Activated CD4-positive, alpha-beta memory T cell treated with anti-CD3 and anti-CD28 coated beads, Interleukin-2, amount 10 ng/mL, durations not matched to agents 7 days and 5 days (primary cell): ENCODE data around the gene ZYG11B. TPM values are rescaled to one million over a fixed set of nuclear protein-coding genes. Genes with fewer than 3 reads are reported as not detected.
A peak's percentile ranks its signal among the peaks of the same experiment; 100 is the strongest.
"Not testable (repeated sequence)": the region's sequence is repeated elsewhere in the genome, so short reads cannot be mapped to it uniquely, and the experiment has no call there.

Source experiments
- CTCF ChIA-PET: fragments of 350-600 bp; sonication (Branson Sonifier 250); formaldehyde crosslinking; loops from one replicate; lab custom pipeline; 2021; ENCODE audit warnings: antibody characterized with exemption, inconsistent platforms; lab: Charles Lee
- POLR2A ChIA-PET: fragments of 350-600 bp; sonication (Branson Sonifier 250); formaldehyde crosslinking; loops from one replicate; lab custom pipeline; 2021; ENCODE audit warnings: antibody characterized with exemption; lab: Charles Lee
- DNase-seq: peaks from one replicate; pipeline ENCODE4 v3.0.0-alpha.2; 2020
- H3K27ac Mint-ChIP-seq: one replicate; pipeline ENCODE4 v1.8.0; 2021; ENCODE audit warnings: mild to moderate bottlenecking, mixed read lengths
- H3K27me3 Mint-ChIP-seq: one replicate; pipeline ENCODE4 v1.8.0; 2021; ENCODE audit warnings: mixed read lengths
- H3K36me3 Mint-ChIP-seq: one replicate; pipeline ENCODE4 v1.8.0; 2021; ENCODE audit warnings: low read depth, mixed read lengths
- H3K4me1 Mint-ChIP-seq: one replicate; pipeline ENCODE4 v1.8.0; 2021; ENCODE audit warnings: mixed read lengths
- H3K4me3 Mint-ChIP-seq: one replicate; pipeline ENCODE4 v1.8.0; 2021; ENCODE audit warnings: mild to moderate bottlenecking, mixed read lengths
- H3K9me3 Mint-ChIP-seq: one replicate; pipeline ENCODE4 v1.8.0; 2021; ENCODE audit warnings: mixed read lengths
- total RNA-seq, 2 experiments: library from RNA; stranded (reverse); gene quantifications; one replicate each; pipeline ENCODE4 v1.2.3, GENCODE V29; 2021

ZYG11B gene
- total RNA-seq, 2 experiments from 2014 or later, result 12.7 to 12.8 TPM

DNA sequence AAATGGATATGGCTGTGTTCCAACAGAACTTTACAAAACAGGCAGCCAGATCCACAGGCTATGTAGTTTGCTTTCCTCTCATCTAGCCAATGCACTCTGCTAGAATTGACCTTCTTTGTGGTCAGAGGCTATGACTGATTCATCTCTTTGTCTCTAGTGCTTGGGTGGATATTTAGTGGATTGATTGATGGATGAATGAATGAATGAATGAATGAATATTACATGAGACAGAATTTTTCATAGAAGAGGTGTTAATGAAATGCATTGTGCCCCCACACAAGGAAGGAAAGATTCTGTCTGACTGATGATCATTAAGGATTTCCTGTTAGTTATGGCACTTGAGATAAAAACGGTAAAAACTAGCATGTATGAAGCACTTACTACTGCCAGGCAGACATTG lies 65.8 kb downstream of the ZYG11B start:
- Mint-ChIP-seq H3K36me3 (peaks cover 5% of the 10 kb centered on the region), H3K27me3 (no peaks in the 10 kb centered on the region), H3K4me3 (no peak overlapping the region), H3K9me3 (no peaks in the 10 kb centered on the region), H3K4me1 (no peaks in the 10 kb centered on the region), H3K27ac (no peak overlapping the region)
- ChIA-PET CTCF (no interaction called here), POLR2A (no interaction called here)
- no peak for DNase-seq

GRCh38 chr1:52793717-52794116 lies 67.5 kb downstream of the ZYG11B start:
- H3K27me3 Mint-ChIP-seq, H3K4me3 Mint-ChIP-seq, DNase-seq, H3K27ac Mint-ChIP-seq, H3K36me3 Mint-ChIP-seq, H3K9me3 Mint-ChIP-seq, CTCF ChIA-PET, POLR2A ChIA-PET, H3K4me1 Mint-ChIP-seq: not testable (repeated sequence)

GRCh38 chr1:52795464-52795863 lies 69.2 kb downstream of the ZYG11B start:
- H3K27me3 Mint-ChIP-seq, result no peaks in the 10 kb centered on the region
- H3K4me1 Mint-ChIP-seq, result no peaks in the 10 kb centered on the region
- H3K4me3 Mint-ChIP-seq, result no peak overlapping the region
- H3K36me3 Mint-ChIP-seq, result peaks cover 2% of the 10 kb centered on the region
- H3K27ac Mint-ChIP-seq, result no peak overlapping the region
- POLR2A ChIA-PET, result no interaction called here
- no peaks in the 10 kb centered on the region for H3K9me3 Mint-ChIP-seq
- CTCF ChIA-PET, result no interaction called here
- no peak for DNase-seq

DNA sequence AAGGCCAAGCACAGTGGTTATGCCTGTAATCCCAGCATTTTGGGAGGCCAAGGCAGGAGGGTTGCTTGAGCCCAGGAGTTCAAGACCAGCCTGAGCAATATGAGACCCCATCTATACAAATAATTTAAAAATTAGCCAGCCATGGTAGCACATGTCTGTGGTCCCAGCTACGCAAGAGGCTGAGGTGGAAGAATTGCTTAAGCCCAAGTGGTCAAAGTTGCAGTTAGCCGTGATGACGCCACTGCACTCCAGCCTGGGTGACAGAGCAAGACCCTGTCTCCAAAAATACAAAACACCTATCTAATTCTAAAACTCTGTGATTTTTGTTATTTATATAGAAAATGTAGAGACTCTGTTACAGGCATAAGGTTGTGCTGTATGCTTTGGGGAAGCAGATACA lies 72.1 kb downstream of the ZYG11B start:
- ChIA-PET POLR2A (no interaction called here), CTCF (no interaction called here)
- Mint-ChIP-seq H3K9me3 (no peaks in the 10 kb centered on the region), H3K4me3 (no peak overlapping the region), H3K36me3 (no peaks in the 10 kb centered on the region), H3K4me1 (no peaks in the 10 kb centered on the region), H3K27ac (no peak overlapping the region), H3K27me3 (no peaks in the 10 kb centered on the region)
- DNase-seq, result no peak

DNA sequence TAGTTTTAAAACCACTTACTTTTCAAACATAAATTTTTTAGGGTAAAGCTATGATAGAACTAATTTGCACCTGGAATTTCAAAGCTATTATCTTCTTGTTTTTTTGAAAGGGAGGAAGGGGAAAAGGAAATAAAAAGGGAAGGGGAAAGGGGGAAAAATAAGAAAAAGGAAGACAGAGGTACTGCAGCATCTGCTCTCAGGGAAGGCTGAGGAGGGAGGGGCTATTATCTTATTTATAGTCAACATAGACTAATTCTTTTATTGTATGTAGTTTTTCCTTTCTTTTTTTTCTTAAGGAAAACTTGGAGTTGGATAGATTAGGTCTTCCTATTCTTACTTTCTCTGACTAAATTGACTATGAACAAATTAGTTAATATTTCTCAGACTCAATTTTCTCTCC lies 74.8 kb downstream of the ZYG11B start:
- H3K4me1 Mint-ChIP-seq, result no peaks in the 10 kb centered on the region
- no peak overlapping the region for H3K4me3 Mint-ChIP-seq
- H3K36me3 Mint-ChIP-seq, result no peaks in the 10 kb centered on the region
- POLR2A ChIA-PET, result no interaction called here
- CTCF ChIA-PET, result interaction anchor here (0.6 kb wide), 1 partner anchor 11 kb away, joined by 3 read pairs; no protein-coding TSS in a partner anchor
- no peak overlapping the region for H3K27ac Mint-ChIP-seq
- H3K27me3 Mint-ChIP-seq, result no peaks in the 10 kb centered on the region
- DNase-seq, result no peak
- H3K9me3 Mint-ChIP-seq, result no peaks in the 10 kb centered on the region

GRCh38 chr1:52804083-52804482 lies 77.8 kb downstream of the ZYG11B start:
- CTCF ChIA-PET, H3K9me3 Mint-ChIP-seq, H3K4me3 Mint-ChIP-seq, POLR2A ChIA-PET, H3K36me3 Mint-ChIP-seq, H3K4me1 Mint-ChIP-seq, H3K27me3 Mint-ChIP-seq, H3K27ac Mint-ChIP-seq, DNase-seq: not testable (repeated sequence)

- Mint-ChIP-seq H3K4me3 (no peak overlapping the region), H3K27ac (no peak overlapping the region), H3K36me3 (peaks cover 3% of the 10 kb centered on the region), H3K9me3 (no peaks in the 10 kb centered on the region), H3K27me3 (no peaks in the 10 kb centered on the region), H3K4me1 (no peaks in the 10 kb centered on the region)
- DNase-seq, result no peak
- ChIA-PET CTCF (no interaction called here), POLR2A (no interaction called here)
Measured at GRCh38 chr1:52814465-52814864, 88.2 kb downstream of the ZYG11B start.

- H3K36me3 Mint-ChIP-seq, H3K4me3 Mint-ChIP-seq, H3K4me1 Mint-ChIP-seq, H3K27ac Mint-ChIP-seq, POLR2A ChIA-PET, H3K9me3 Mint-ChIP-seq, H3K27me3 Mint-ChIP-seq, DNase-seq: not testable (repeated sequence)
- CTCF ChIA-PET, result interaction anchor here (0.7 kb wide), 2 partner anchors 21 to 588 kb away, joined by 4 read pairs; no protein-coding TSS in a partner anchor
Measured at GRCh38 chr1:52820830-52821229, 94.6 kb downstream of the ZYG11B start.

GRCh38 chr1:52825868-52826267 lies 99.6 kb downstream of the ZYG11B start:
- ChIA-PET POLR2A (interaction anchor here (1.0 kb wide), 1 partner anchor 422 kb away, joined by 3 read pairs; the partner anchor contains the start of genes ORC1 and PRPF38A), CTCF (interaction anchor here (0.7 to 2.1 kb wide), 6 partner anchors 16 to 422 kb away, joined by 3 to 12 read pairs (median 4); partner anchors contain the start of genes ORC1, PRPF38A and ZYG11A)
- DNase-seq, result no peak
- no peaks in the 10 kb centered on the region for H3K27me3 Mint-ChIP-seq
- H3K36me3 Mint-ChIP-seq, result peaks cover 3% of the 10 kb centered on the region
- H3K27ac Mint-ChIP-seq, result no peak overlapping the region
- no peak overlapping the region for H3K4me3 Mint-ChIP-seq
- H3K4me1 Mint-ChIP-seq, result no peaks in the 10 kb centered on the region
- no peaks in the 10 kb centered on the region for H3K9me3 Mint-ChIP-seq

DNA sequence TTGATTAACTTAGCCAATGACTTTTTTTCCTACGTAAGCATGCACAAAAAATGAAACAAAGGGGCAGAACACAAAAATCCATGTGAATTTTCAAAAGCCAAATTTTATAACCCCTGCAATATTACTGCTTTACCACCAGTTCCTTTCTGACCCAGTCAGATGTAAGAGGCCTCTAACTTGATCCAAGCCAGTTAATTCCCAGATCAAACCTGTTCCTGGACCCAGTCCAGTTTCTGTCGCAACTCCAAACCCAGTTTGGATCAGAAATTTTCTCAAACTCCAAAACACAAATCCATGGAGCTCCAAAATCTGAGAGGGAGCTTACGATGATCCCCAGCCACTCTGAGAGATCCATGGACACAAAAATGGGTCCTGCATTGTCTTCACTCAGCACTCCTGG lies 108.5 kb downstream of the ZYG11B start:
- Mint-ChIP-seq H3K36me3 (no peaks in the 10 kb centered on the region), H3K27me3 (peaks cover 8% of the 10 kb centered on the region), H3K9me3 (no peaks in the 10 kb centered on the region), H3K4me1 (no peaks in the 10 kb centered on the region), H3K4me3 (no peak overlapping the region), H3K27ac (no peak overlapping the region)
- POLR2A ChIA-PET, result no interaction called here
- CTCF ChIA-PET, result interaction anchor here (0.6 kb wide), 2 partner anchors 77 to 110 kb away, joined by 3 to 5 read pairs; no protein-coding TSS in a partner anchor
- no peak for DNase-seq

DNA sequence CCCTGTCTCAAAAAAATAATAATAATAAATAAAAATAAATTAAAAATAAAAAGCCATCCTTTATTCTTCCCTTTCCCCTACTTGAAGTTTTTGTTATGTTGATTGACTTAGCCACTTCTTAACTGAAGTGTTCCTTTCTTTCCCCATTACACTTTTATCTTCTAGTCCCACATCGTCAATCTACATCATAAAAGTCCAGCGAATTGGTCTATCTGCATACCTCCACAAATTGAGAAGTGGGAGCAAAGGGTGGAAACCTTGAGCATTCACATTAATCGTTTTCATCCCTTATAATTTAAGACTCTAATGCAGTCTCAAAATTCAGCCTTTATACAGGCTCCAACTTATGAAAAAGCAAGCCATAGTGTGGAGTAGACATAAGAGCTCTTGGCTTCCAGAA lies 109.8 kb downstream of the ZYG11B start:
- no peak overlapping the region for H3K4me3 Mint-ChIP-seq
- ChIA-PET CTCF (no interaction called here), POLR2A (no interaction called here)
- no peaks in the 10 kb centered on the region for H3K9me3 Mint-ChIP-seq
- H3K27ac Mint-ChIP-seq, result no peak overlapping the region
- DNase-seq, result no peak
- H3K27me3 Mint-ChIP-seq, result peaks cover 8% of the 10 kb centered on the region
- no peaks in the 10 kb centered on the region for H3K36me3 Mint-ChIP-seq
- peaks cover under 1% of the 10 kb centered on the region for H3K4me1 Mint-ChIP-seq

DNA sequence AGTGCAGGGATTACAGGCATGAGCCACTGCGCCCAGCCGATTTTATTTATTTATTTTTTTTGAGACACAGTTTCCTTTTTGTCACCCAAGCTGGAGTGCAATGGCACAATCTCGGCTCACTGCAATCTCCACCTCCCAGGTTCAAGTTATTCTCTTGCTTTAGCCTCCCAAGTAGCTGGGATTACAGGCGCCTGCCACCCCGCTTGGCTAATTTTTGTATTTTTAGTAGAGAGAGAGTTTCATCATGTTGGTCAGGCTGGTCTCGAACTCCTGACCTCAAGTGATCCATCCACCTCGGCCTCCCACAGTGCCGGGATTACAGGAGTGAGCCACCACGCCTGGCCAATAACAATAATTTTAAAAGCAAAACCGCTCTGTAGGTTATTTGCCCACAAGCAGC lies 112.9 kb downstream of the ZYG11B start:
- H3K9me3 Mint-ChIP-seq, H3K36me3 Mint-ChIP-seq, DNase-seq, H3K27ac Mint-ChIP-seq, H3K4me3 Mint-ChIP-seq, CTCF ChIA-PET: not testable (repeated sequence)
- POLR2A ChIA-PET, result interaction anchor here (1.2 kb wide), 1 partner anchor 18 kb away, joined by 3 read pairs; no protein-coding TSS in a partner anchor
- Mint-ChIP-seq H3K27me3 (peaks cover 25% of the 10 kb centered on the region), H3K4me1 (peaks cover 11% of the 10 kb centered on the region)

- Mint-ChIP-seq H3K4me3 (peak within 1 kb of the TSS; percentile 63), H3K4me1 (peaks cover 11% of the 10 kb centered on the region), H3K36me3 (no peaks in the 10 kb centered on the region), H3K27ac (no peak within 1 kb of the TSS), H3K27me3 (peaks cover 23% of the 10 kb centered on the region), H3K9me3 (no peaks in the 10 kb centered on the region)
- ChIA-PET CTCF (interaction anchor here (0.7 to 1.7 kb wide), 9 partner anchors 12 to 911 kb away, joined by 3 to 12 read pairs (median 3); partner anchors contain the start of gene ECHDC2), POLR2A (interaction anchor here (0.8 to 2.1 kb wide), 5 partner anchors 77 to 965 kb away, joined by 3 to 8 read pairs (median 4); partner anchors contain the start of genes ECHDC2 and GPX7)
- DNase-seq, result peak; percentile 81
Measured at GRCh38 chr1:52842643-52843310, 116.5 kb downstream of the ZYG11B start, which contains the start of gene ZYG11A. ZYG11A (plus strand) TSS chr1:52842760; CDS start chr1:52842884, 124 bp downstream.
